MM.1S (cell line): Measurements from ENCODE around the gene PCDHB13.
"Not testable (repeated sequence)": the region's sequence is repeated elsewhere in the genome, so short reads cannot be mapped to it uniquely, and the experiment has no call there.

Experiments used
- DNase-seq: peaks from one replicate; pipeline ENCODE4 v3.0.0-alpha.2; 2015
- H2AFZ ChIP-seq: fragments of 300-600 bp; sonication (generic); 2 replicates; pipeline ENCODE4 v1.6.0; 2016; ENCODE audit warnings: antibody characterized with exemption, low read length
- H3F3A ChIP-seq: fragments of 300-600 bp; sonication (generic); 2 replicates; pipeline ENCODE4 v1.6.1; 2016; ENCODE audit warnings: mild to moderate bottlenecking, antibody characterized with exemption, low read length, moderate library complexity, mixed read lengths; ENCODE audit not compliant: insufficient read depth
- H3K27ac ChIP-seq: fragments of 300-600 bp; sonication (generic); 2 replicates; pipeline ENCODE4 v1.5.1; 2016; ENCODE audit warnings: mild to moderate bottlenecking, low read length
- H3K27me3 ChIP-seq: fragments of 300-600 bp; sonication (generic); replicated peaks from 2 replicates; pipeline ENCODE4 v1.6.0; 2016; ENCODE audit warnings: low read length; ENCODE audit not compliant: insufficient read depth
- H3K36me3 ChIP-seq: fragments of 300-600 bp; sonication (generic); replicated peaks from 2 replicates; pipeline ENCODE4 v1.6.1; 2016; ENCODE audit warnings: mild to moderate bottlenecking, low read length, mixed read lengths; ENCODE audit not compliant: insufficient read depth
- H3K4me1 ChIP-seq: fragments of 300-600 bp; sonication (generic); 2 replicates; pipeline ENCODE4 v1.6.1; 2016; ENCODE audit warnings: low read length, mixed read lengths
- H3K4me2 ChIP-seq: fragments of 300-600 bp; sonication (generic); 2 replicates; pipeline ENCODE4 v1.6.0; 2016; ENCODE audit warnings: low read depth, low read length
- H3K4me3 ChIP-seq: fragments of 300-600 bp; sonication (generic); 2 replicates; pipeline ENCODE4 v1.5.1; 2016; ENCODE audit warnings: low read length, mixed read lengths
- H3K79me2 ChIP-seq: fragments of 300-600 bp; sonication (generic); 2 replicates; pipeline ENCODE4 v1.6.1; 2016; ENCODE audit warnings: mixed run types, low read length, mixed read lengths
- H3K9ac ChIP-seq: fragments of 300-600 bp; sonication (generic); 2 replicates; pipeline ENCODE4 v1.6.1; 2016; ENCODE audit warnings: low read length, mixed read lengths
- H3K9me2 ChIP-seq: fragments of 300-600 bp; sonication (generic); replicated peaks from 2 replicates; pipeline ENCODE4 v1.6.1; 2016; ENCODE audit warnings: mild to moderate bottlenecking, low read length, mixed read lengths; ENCODE audit not compliant: insufficient read depth
- H3K9me3 ChIP-seq: fragments of 300-600 bp; sonication (generic); replicated peaks from 2 replicates; pipeline ENCODE4 v1.6.1; 2016; ENCODE audit warnings: mild to moderate bottlenecking, low read length, mixed read lengths; ENCODE audit not compliant: insufficient read depth
- H4K20me1 ChIP-seq: fragments of 300-600 bp; sonication (generic); 2 replicates; pipeline ENCODE4 v1.6.1; 2016; ENCODE audit warnings: mild to moderate bottlenecking, low read length, moderate library complexity, mixed read lengths; ENCODE audit not compliant: insufficient read depth
- CTCF ChIP-seq: fragments of 300-600 bp; sonication (generic); IDR thresholded peaks from 2 replicates; pipeline ENCODE4 v1.5.1; 2016; ENCODE audit warnings: antibody characterized with exemption, low read length, mixed read lengths
- EZH2 ChIP-seq: fragments of 300-600 bp; sonication (generic); optimal IDR thresholded peaks from 2 replicates; pipeline ENCODE3; 2017; ENCODE audit warnings: low read depth, mild to moderate bottlenecking, antibody characterized with exemption, low read length, mixed read lengths
- EZH2phosphoT487 ChIP-seq: fragments of 300-600 bp; sonication (generic); IDR thresholded peaks from 2 replicates; pipeline ENCODE4 v1.6.1; 2018; ENCODE audit warnings: antibody characterized with exemption, low read length

Gene PCDHB13

GRCh38 chr5:141175933-141176332 lies 37.8 kb upstream of the PCDHB13 start:
- H3K27me3 ChIP-seq = no peaks in the 10 kb centered on the region; the same call in 1 of the 2 replicates
- DNase-seq = no peak
- no peaks in the 10 kb centered on the region for H3K9me3 ChIP-seq
- no peaks in the 10 kb centered on the region for H3K9me2 ChIP-seq
- H3K36me3 ChIP-seq = no peaks in the 10 kb centered on the region
- no peak overlapping the region for H3K27ac ChIP-seq
- H2AFZ ChIP-seq = no peak overlapping the region
- no peaks in the 10 kb centered on the region for H3K4me1 ChIP-seq
- H3K9ac ChIP-seq = no peak overlapping the region
- H3K79me2 ChIP-seq = no peaks in the 10 kb centered on the region
- no peaks in the 10 kb centered on the region for H3F3A ChIP-seq
- H4K20me1 ChIP-seq = no peaks in the 10 kb centered on the region
- H3K4me2 ChIP-seq = no peak overlapping the region
- TF ChIP-seq EZH2phosphoT487 (no peak), EZH2 (no peak), CTCF (no peak)
- H3K4me3 ChIP-seq = no peak overlapping the region

- not testable (repeated sequence) for DNase-seq
Observed at GRCh38 chr5:141177577-141178191, 36.0 kb upstream of the PCDHB13 start, which contains the start of gene PCDHB8. TSS of gene PCDHB8 (plus strand) at chr5:141177790. CDS start at chr5:141178035, 245 bp downstream.

DNA sequence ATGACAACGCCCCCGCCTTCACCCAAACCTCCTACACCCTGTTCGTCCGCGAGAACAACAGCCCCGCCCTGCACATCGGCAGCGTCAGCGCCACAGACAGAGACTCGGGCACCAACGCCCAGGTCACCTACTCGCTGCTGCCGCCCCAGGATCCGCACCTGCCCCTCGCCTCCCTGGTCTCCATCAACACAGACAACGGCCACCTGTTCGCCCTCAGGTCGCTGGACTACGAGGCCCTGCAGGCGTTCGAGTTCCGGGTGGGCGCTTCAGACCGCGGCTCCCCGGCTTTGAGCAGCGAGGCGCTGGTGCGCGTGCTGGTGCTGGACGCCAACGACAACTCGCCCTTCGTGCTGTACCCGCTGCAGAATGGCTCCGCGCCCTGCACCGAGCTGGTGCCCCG lies 34.3 kb upstream of the PCDHB13 start:
- not testable (repeated sequence) for H3K9me2 ChIP-seq, H4K20me1 ChIP-seq

More at GRCh38 chr5:141177577-141178191, 36.0 kb upstream of the PCDHB13 start, which contains the start of gene PCDHB8:
- not testable (repeated sequence) for H3K27ac ChIP-seq, H3F3A ChIP-seq, H4K20me1 ChIP-seq, H3K9ac ChIP-seq, H3K9me3 ChIP-seq, H3K4me2 ChIP-seq, H3K9me2 ChIP-seq, H3K27me3 ChIP-seq, H3K4me1 ChIP-seq, H3K79me2 ChIP-seq, H2AFZ ChIP-seq, H3K4me3 ChIP-seq, H3K36me3 ChIP-seq

DNA sequence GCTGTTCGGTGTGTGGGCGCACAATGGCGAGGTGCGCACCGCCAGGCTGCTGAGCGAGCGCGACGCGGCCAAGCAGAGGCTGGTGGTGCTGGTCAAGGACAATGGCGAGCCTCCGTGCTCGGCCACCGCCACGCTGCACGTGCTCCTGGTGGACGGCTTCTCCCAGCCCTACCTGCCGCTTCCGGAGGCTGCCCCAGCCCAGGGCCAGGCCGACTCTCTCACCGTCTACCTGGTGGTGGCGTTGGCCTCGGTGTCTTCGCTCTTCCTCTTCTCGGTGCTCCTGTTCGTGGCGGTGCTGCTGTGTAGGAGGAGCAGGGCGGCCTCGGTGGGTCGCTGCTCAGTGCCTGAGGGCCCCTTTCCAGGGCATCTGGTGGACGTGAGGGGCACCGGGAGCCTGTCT lies 33.8 kb upstream of the PCDHB13 start:
- H2AFZ ChIP-seq, H3K9ac ChIP-seq, H3K4me2 ChIP-seq, H3K9me2 ChIP-seq, H3F3A ChIP-seq, H3K9me3 ChIP-seq, H3K27me3 ChIP-seq, H3K79me2 ChIP-seq, H3K36me3 ChIP-seq, H3K27ac ChIP-seq, DNase-seq, H4K20me1 ChIP-seq, H3K4me1 ChIP-seq, H3K4me3 ChIP-seq: not testable (repeated sequence)

More for the DNA sequence above, 34.3 kb upstream of the PCDHB13 start:
- H3K79me2 ChIP-seq, DNase-seq, H3K9ac ChIP-seq, H3K27me3 ChIP-seq, H3K27ac ChIP-seq, H3F3A ChIP-seq, H3K4me2 ChIP-seq, H3K4me3 ChIP-seq, H2AFZ ChIP-seq, H3K4me1 ChIP-seq, H3K9me3 ChIP-seq, H3K36me3 ChIP-seq: not testable (repeated sequence)

DNA sequence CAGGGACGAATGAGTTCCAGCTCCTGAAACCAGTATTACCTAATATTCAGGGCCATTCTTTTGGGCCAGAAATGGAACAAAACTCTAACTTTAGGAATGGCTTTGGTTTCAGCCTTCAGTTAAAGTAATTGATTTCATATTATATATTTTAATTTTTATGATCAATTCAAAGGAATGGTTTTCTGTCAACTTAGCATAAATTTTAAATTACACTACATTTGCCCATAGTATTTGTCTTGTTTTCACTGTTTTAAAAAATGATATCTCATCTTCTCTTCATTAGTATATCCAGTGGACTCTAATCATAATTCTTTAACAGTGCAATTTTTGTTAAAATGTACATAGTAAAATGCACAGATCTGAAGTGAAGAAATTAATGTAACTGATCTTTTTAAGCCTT lies 33.4 kb upstream of the PCDHB13 start:
- TF ChIP-seq EZH2phosphoT487 (no peak), EZH2 (no peak), CTCF (no peak)
- no peaks in the 10 kb centered on the region for H4K20me1 ChIP-seq
- no peaks in the 10 kb centered on the region for H3F3A ChIP-seq
- DNase-seq = no peak
- no peaks in the 10 kb centered on the region for H3K36me3 ChIP-seq
- H3K79me2 ChIP-seq = no peaks in the 10 kb centered on the region
- H3K9ac ChIP-seq = no peak overlapping the region
- no peaks in the 10 kb centered on the region for H3K9me2 ChIP-seq
- no peak overlapping the region for H3K27ac ChIP-seq
- H3K4me3 ChIP-seq = no peak overlapping the region
- H3K27me3 ChIP-seq = no peaks in the 10 kb centered on the region; the same call in 1 of the 2 replicates
- H3K9me3 ChIP-seq = no peaks in the 10 kb centered on the region
- no peaks in the 10 kb centered on the region for H3K4me1 ChIP-seq
- H3K4me2 ChIP-seq = no peak overlapping the region
- H2AFZ ChIP-seq = no peak overlapping the region
